Erythroblast (primary cell): ENCODE measurements around the gene PBX1.

Experiments
- GATA1 ChIP-seq: IDR thresholded peaks from 2 replicates; pipeline ENCODE4 v1.6.1; 2011; ENCODE audit warnings: low read depth, mild to moderate bottlenecking, control low read depth, low read length, moderate library complexity
- POLR2A ChIP-seq: IDR thresholded peaks from 2 replicates; pipeline ENCODE4 v1.6.1; 2011; ENCODE audit warnings: mild to moderate bottlenecking, low read length

DNA sequence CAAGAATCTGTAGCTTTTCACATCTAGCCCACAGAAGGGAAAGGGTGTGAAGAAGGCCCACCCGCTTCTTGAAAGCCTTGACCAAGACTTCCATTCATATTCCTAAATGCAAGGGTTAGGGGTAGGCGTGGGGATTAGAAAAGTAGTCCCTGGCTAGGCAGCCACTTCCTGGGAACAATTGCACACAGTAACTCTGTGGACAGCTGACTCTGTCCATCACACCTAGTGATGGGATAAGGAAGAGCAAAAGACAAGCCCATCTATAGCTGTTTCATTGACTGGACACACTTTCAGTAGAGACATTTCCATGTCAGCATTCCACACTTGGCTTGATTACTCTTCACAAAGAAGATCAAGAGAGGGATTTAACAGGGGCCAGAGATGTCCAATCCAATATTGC lies 294.2 kb downstream of the PBX1 start:
- TF ChIP-seq POLR2A (no peak), GATA1 (no peak)
